Lower lobe of right lung (tissue), 2 donors: ENCODE measurements around the gene NXPH2. TPM values are rescaled to one million over a fixed set of nuclear protein-coding genes. Genes with fewer than 3 reads are reported as not detected.

Source experiments
- ATAC-seq, 2 donors: fragments of 200-7000 bp; cut with Tn5 transposase; one replicate each; pipeline ENCODE4 v1.9.1; 2020 to 2022; ENCODE audit warnings: mild to moderate bottlenecking in 2 of 2, moderate library complexity in 2 of 2
- DNase-seq: peaks from one replicate; pipeline ENCODE4 v3.0.0-alpha.2; 2020
- H3K27ac ChIP-seq: fragments of 200-600 bp; one replicate; pipeline ENCODE4 v1.8.0; 2022
- H3K27me3 ChIP-seq: fragments of 200-600 bp; one replicate; pipeline ENCODE4 v1.8.0; 2022; ENCODE audit warnings: low read depth
- H3K36me3 ChIP-seq: fragments of 200-600 bp; one replicate; pipeline ENCODE4 v1.8.0; 2022; ENCODE audit warnings: mild to moderate bottlenecking
- H3K4me1 ChIP-seq: fragments of 200-600 bp; one replicate; pipeline ENCODE4 v1.8.0; 2022
- H3K4me3 ChIP-seq: fragments of 200-600 bp; one replicate; pipeline ENCODE4 v1.8.0; 2022; ENCODE audit warnings: mild to moderate bottlenecking
- H3K9me3 ChIP-seq: fragments of 200-600 bp; one replicate; pipeline ENCODE4 v1.8.0; 2022
- intact Hi-C: fragments of 100-400 bp; cut with DNase I; formaldehyde crosslinking; loops from one replicate; pipeline ENCODE4 v1.11.0; 2022
- total RNA-seq: library from RNA; stranded (reverse); fragmentation: NEBNext Ultra II Directional; extraction: Animal tissue kit (Norgen Biotek cat#: 25700); gene quantifications from one replicate; pipeline ENCODE4 v1.2.1, GENCODE V29; 2021
- TF ChIP-seq, protein P1 (sequence below): fragments of 200-600 bp; IDR thresholded peaks from one replicate; pipeline ENCODE4 v1.8.0; 2022; ENCODE audit warnings: antibody characterized with exemption, mild to moderate bottlenecking
- donor health status: DM: no; HTN: yes; CAD: no; lungs with severe emphysema.

Gene NXPH2
- total RNA-seq, 1 donor from 2014 or later, result not detected

DNA sequence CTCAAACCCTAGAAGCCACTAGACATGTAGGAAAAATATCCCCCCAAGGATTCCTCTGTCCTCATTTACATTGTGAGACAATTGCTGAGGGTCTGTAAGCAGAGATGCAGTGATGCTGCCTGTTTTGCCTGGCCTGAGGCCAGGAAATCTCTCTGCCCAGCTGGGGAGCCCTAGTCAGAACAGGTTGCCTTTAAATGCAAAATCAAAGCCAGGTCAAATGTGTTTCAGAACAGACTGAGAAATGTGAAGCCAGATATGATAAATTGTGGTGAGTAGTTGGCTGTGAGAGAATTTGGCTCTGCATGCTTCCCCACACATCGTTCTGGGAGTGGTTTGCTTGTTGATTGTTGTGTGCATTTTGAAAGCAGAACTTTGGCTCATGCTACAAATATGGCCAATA, 38.4 kb upstream of the NXPH2 start:
- H3K27ac ChIP-seq, result no peak overlapping the region
- no peak for DNase-seq
- no peaks in the 10 kb centered on the region for H3K9me3 ChIP-seq
- intact Hi-C loops, result no loop called here
- no peaks in the 10 kb centered on the region for H3K27me3 ChIP-seq
- no peak for ATAC-seq
- H3K36me3 ChIP-seq, result no peaks in the 10 kb centered on the region
- TF ChIP-seq, protein P1, sequence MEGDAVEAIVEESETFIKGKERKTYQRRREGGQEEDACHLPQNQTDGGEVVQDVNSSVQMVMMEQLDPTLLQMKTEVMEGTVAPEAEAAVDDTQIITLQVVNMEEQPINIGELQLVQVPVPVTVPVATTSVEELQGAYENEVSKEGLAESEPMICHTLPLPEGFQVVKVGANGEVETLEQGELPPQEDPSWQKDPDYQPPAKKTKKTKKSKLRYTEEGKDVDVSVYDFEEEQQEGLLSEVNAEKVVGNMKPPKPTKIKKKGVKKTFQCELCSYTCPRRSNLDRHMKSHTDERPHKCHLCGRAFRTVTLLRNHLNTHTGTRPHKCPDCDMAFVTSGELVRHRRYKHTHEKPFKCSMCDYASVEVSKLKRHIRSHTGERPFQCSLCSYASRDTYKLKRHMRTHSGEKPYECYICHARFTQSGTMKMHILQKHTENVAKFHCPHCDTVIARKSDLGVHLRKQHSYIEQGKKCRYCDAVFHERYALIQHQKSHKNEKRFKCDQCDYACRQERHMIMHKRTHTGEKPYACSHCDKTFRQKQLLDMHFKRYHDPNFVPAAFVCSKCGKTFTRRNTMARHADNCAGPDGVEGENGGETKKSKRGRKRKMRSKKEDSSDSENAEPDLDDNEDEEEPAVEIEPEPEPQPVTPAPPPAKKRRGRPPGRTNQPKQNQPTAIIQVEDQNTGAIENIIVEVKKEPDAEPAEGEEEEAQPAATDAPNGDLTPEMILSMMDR, result no peak
- H3K4me3 ChIP-seq, result no peak overlapping the region
- H3K4me1 ChIP-seq, result no peaks in the 10 kb centered on the region

GRCh38 chr2:138814123-138814898, 34.1 kb upstream of the NXPH2 start:
- Histone ChIP-seq H3K4me1 (no peaks in the 10 kb centered on the region), H3K36me3 (no peaks in the 10 kb centered on the region), H3K9me3 (no peaks in the 10 kb centered on the region), H3K27ac (no peak overlapping the region), H3K27me3 (no peaks in the 10 kb centered on the region), H3K4me3 (no peak overlapping the region)
- ATAC-seq (peak in 1 of 2 donors; percentile 56), DNase-seq (no peak)
- intact Hi-C loops, result no loop called here
- TF ChIP-seq, protein P1, result peak; percentile 27

DNA sequence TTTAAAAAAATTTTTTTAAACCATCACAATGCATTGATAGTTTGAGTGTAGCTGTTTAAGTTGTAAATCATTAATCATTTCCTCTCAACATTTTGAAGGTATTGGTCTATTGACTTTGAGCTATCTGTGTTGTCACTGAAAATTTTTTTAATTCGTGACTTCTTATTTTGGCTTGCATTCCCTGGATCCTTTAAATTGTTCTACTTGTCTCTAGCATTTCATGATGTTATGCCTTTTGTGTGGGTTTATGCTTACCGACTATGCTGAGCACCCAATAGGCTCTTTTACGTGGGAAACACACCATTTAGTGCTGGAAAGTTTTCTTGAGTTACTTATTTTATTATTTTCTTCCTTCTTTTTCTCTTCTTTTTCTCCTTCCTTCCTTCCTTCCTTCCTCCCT, 31.2 kb upstream of the NXPH2 start:
- H3K9me3 ChIP-seq, result no peaks in the 10 kb centered on the region
- intact Hi-C loops, result no loop called here
- no peaks in the 10 kb centered on the region for H3K36me3 ChIP-seq
- no peaks in the 10 kb centered on the region for H3K4me1 ChIP-seq
- TF ChIP-seq, protein P1, result no peak
- no peaks in the 10 kb centered on the region for H3K27me3 ChIP-seq
- H3K27ac ChIP-seq, result no peak overlapping the region
- H3K4me3 ChIP-seq, result no peak overlapping the region
- DNase-seq (no peak), ATAC-seq (no peak)

DNA sequence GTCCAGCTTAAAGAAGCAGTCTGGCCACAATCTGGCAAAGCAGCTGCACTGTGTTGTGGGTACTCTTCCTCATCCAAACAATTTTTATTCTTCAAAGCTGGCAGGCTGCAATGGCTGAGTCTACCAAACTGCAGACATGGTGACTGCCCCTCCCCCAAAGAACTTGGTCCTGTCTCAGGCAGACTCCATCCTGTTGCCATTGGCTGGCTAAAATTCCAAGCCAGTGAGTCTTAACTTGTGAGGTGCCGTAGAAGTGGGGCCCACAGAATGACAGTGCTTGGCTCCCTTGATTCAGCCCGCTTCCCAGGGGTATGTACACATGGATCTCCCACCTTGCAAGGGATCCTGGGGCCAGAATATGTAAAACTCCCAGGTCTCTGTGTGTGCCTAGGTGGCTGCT, 14.5 kb upstream of the NXPH2 start:
- Histone ChIP-seq H3K36me3 (no peaks in the 10 kb centered on the region), H3K9me3 (no peaks in the 10 kb centered on the region), H3K4me3 (no peak overlapping the region), H3K27me3 (peaks cover 10% of the 10 kb centered on the region), H3K4me1 (no peaks in the 10 kb centered on the region), H3K27ac (no peak overlapping the region)
- DNase-seq (no peak), ATAC-seq (no peak)
- TF ChIP-seq, protein P1, result no peak
- intact Hi-C loops, result no loop called here

DNA sequence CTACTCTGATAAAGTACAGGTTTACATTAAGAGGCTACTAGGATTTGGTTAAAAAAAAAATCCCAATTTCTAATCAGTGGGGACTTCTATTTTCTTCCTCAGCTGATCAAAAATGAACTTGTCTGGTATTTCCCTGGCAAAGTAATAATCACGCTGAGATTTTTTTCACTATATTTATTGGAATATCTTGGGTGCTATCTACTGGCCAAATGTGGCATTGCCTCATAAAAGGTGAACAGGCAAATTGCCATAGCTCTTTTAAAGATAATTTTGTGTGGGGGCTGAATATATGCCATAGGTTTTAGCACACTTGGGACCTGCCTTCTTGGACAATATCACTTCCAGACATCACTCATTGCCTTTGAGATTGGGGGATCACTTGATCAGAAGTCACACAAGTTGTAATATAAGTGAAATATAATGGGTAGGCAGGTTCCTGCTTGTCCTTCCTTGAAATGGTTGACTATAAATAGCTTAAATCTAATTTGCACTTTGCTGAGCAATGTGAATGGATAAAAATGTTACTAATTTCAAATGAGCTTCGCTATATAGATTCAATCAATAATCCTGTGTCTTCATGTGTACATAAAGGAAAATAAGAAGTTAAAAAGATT, 7.0 kb upstream of the NXPH2 start:
- no peak overlapping the region for H3K4me3 ChIP-seq
- H3K27ac ChIP-seq, result no peak overlapping the region
- no peak for DNase-seq
- no peaks in the 10 kb centered on the region for H3K36me3 ChIP-seq
- intact Hi-C loops, result no loop called here
- ATAC-seq, result peak in 1 of 2 donors; percentile 56
- no peaks in the 10 kb centered on the region for H3K9me3 ChIP-seq
- peaks cover 5% of the 10 kb centered on the region for H3K27me3 ChIP-seq
- no peaks in the 10 kb centered on the region for H3K4me1 ChIP-seq
- TF ChIP-seq, protein P1, result peak; percentile 66
